Activated CD4-positive, alpha-beta memory T cell treated with anti-CD3 and anti-CD28 coated beads for 36 hours (primary cell): ENCODE results near the gene CFAP251. TPM values are rescaled to one million over a fixed set of nuclear protein-coding genes. Genes with fewer than 3 reads are reported as not detected.
"Not testable (repeated sequence)": the region's sequence is repeated elsewhere in the genome, so short reads cannot be mapped to it uniquely, and the experiment has no call there.

Source experiments
- CTCF ChIA-PET: fragments of 350-600 bp; sonication (Branson Sonifier 250); formaldehyde crosslinking; loops from one replicate; lab custom pipeline; 2021; ENCODE audit warnings: antibody characterized with exemption, inconsistent platforms; lab: Charles Lee
- POLR2A ChIA-PET: fragments of 350-600 bp; sonication (Branson Sonifier 250); formaldehyde crosslinking; loops from one replicate; lab custom pipeline; 2021; ENCODE audit warnings: antibody characterized with exemption; lab: Charles Lee
- DNase-seq: peaks from one replicate; pipeline ENCODE4 v3.0.0-alpha.2; 2020
- H3K27ac Mint-ChIP-seq: one replicate; pipeline ENCODE4 v1.8.0; 2021; ENCODE audit warnings: mixed read lengths
- H3K27me3 Mint-ChIP-seq: one replicate; pipeline ENCODE4 v1.8.0; 2021; ENCODE audit warnings: mixed read lengths
- H3K36me3 Mint-ChIP-seq: one replicate; pipeline ENCODE4 v1.8.0; 2021; ENCODE audit warnings: mixed read lengths
- H3K4me1 Mint-ChIP-seq: one replicate; pipeline ENCODE4 v1.8.0; 2021; ENCODE audit warnings: low read depth, mixed read lengths
- H3K4me3 Mint-ChIP-seq: one replicate; pipeline ENCODE4 v1.8.0; 2021; ENCODE audit warnings: mild to moderate bottlenecking, mixed read lengths
- H3K9me3 Mint-ChIP-seq: one replicate; pipeline ENCODE4 v1.8.0; 2021; ENCODE audit warnings: mixed read lengths
- intact Hi-C: fragments of 100-400 bp; cut with micrococcal nuclease; formaldehyde crosslinking; loops from one replicate; pipeline ENCODE4 v1.15.1; 2023
- total RNA-seq, 2 experiments: library from RNA; stranded (reverse); gene quantifications; one replicate each; pipeline ENCODE4 v1.2.3, GENCODE V29; 2021

The CFAP251 gene
- total RNA-seq, 2 experiments from 2014 or later, result 1.3 to 1.6 TPM

DNA sequence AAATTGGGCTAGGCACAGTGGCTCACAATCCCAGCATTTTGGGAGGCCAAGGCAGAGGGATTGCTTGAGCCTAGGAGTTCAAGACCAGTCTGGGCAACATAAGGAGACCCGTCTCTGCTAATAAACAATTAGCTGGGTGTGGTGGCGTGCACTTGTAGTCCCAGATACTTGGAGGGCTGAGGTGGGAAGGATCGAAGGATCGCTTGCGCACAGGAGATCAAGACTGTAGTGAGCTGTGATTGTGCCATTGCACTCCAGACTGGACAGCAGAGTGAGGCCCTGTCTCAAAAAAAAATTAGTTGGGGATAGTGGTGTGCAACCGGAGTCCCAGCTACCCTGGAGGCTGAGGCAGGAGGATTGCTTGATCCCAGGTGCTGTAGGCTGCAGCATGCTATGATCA lies 64.6 kb downstream of the CFAP251 start:
- H3K27me3 Mint-ChIP-seq, result no peaks in the 10 kb centered on the region
- no peaks in the 10 kb centered on the region for H3K36me3 Mint-ChIP-seq
- no peak overlapping the region for H3K27ac Mint-ChIP-seq
- no peak overlapping the region for H3K4me3 Mint-ChIP-seq
- ChIA-PET POLR2A (no interaction called here), CTCF (no interaction called here)
- intact Hi-C loops, result no loop called here
- H3K9me3 Mint-ChIP-seq, result no peaks in the 10 kb centered on the region
- peaks cover 7% of the 10 kb centered on the region for H3K4me1 Mint-ChIP-seq
- no peak for DNase-seq

DNA sequence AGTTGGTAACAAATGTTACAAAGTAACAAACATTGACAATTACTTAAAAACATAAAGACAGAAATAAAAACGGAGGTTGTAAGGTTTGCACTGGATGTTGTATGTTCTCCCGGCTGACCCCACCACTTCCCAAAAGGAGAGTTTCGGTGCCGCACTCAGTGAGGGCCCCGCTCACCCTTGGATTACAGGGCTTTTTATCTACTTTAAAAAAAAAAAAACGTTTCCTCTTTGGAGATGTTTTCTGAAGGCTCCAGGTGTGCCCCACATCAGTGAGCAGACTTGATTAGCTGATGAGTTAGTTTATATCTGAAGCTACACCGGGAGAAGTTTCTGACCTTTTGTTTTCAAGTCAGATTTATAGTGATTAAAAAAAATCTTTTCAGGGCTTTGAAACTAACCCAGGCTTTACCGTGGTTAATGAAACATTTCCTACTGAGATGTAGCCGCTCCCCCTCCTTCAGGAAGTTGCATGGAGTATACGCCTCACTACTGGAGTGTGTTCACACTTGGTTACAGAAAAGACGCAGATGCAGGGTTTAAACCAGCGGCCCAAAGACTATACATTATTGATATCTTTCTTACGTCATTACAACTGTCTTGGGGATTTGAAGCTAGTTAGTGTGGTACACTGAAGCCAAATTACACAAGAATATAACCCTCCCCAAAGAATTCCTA lies 65.3 kb downstream of the CFAP251 start:
- ChIA-PET POLR2A (no interaction called here), CTCF (interaction anchor here (0.7 to 1.0 kb wide), 2 partner anchors 31 to 140 kb away, joined by 3 read pairs; no protein-coding TSS in a partner anchor)
- no peak overlapping the region for H3K4me3 Mint-ChIP-seq
- peaks cover 7% of the 10 kb centered on the region for H3K4me1 Mint-ChIP-seq
- H3K27ac Mint-ChIP-seq, result no peak overlapping the region
- no peaks in the 10 kb centered on the region for H3K36me3 Mint-ChIP-seq
- no peaks in the 10 kb centered on the region for H3K9me3 Mint-ChIP-seq
- intact Hi-C loops, result no loop called here
- DNase-seq, result no peak
- no peaks in the 10 kb centered on the region for H3K27me3 Mint-ChIP-seq

DNA sequence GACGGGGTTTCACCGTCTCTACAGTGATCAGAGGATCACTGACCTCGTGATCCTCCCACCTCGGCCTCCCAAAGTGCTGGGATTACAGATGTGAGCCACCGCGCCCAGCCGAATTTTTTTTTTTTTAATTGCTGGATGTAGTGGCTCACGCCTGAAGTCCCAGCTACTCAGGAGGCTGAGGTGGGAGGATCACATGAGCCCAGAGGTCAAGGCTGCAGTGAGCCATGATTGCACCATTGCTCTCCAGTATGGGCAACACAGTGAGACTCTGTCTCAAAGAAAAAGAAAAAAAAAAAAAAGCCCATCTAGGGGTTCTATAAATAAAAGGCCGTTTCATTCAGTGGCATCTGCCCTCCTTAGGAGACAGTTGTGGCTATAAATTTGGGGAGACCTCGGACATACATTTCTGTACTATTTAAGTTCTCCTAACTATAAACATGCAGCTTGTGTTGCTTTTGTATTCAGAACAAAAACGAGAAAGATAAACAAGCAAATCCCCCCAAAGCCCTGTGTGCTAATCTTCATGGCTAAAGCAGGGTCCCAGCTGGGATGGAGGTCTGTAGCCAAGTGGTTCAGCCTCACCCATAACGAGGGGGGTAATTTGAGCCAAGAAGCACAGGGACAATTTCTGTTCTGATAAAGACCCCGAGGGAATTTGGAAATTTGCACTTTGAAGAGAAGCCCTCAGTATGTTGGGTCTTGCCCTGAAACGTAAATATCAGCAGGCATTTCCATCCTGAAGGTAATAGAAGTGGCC lies 68.3 kb downstream of the CFAP251 start:
- H3K4me1 Mint-ChIP-seq, result peaks cover 19% of the 10 kb centered on the region
- H3K27ac Mint-ChIP-seq, result no peak overlapping the region
- CTCF ChIA-PET, result interaction anchor here (0.7 kb wide), 1 partner anchor 176 kb away, joined by 3 read pairs; no protein-coding TSS in a partner anchor

DNA sequence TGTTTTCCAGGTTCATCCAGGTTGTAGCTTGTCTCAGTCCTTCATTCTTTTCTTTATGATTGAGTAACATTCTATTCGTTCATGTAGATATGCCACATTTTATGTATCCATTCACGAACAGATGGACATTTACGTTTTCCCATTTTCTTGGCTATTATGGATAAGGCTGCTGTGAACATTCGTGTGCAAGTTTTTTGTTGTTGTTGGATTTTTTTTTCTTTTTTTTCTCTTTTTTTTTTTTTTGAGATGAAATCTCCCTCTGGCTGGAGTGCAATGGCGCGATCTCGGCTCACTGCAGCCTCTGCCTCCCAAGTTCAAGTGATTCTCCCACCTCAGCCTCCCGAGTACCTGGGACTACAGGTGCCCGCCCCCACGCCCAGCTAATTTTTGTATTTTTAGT lies 70.1 kb downstream of the CFAP251 start:
- H3K9me3 Mint-ChIP-seq, CTCF ChIA-PET, intact Hi-C loops, H3K4me3 Mint-ChIP-seq, H3K27me3 Mint-ChIP-seq, H3K27ac Mint-ChIP-seq, POLR2A ChIA-PET, H3K36me3 Mint-ChIP-seq, DNase-seq: not testable (repeated sequence)
- peaks cover 25% of the 10 kb centered on the region for H3K4me1 Mint-ChIP-seq

More for the DNA sequence above, 68.3 kb downstream of the CFAP251 start:
- H3K27me3 Mint-ChIP-seq, result no peaks in the 10 kb centered on the region
- H3K36me3 Mint-ChIP-seq, result no peaks in the 10 kb centered on the region
- no peaks in the 10 kb centered on the region for H3K9me3 Mint-ChIP-seq
- intact Hi-C loops, result no loop called here
- POLR2A ChIA-PET, result no interaction called here
- no peak for DNase-seq
- no peak overlapping the region for H3K4me3 Mint-ChIP-seq

DNA sequence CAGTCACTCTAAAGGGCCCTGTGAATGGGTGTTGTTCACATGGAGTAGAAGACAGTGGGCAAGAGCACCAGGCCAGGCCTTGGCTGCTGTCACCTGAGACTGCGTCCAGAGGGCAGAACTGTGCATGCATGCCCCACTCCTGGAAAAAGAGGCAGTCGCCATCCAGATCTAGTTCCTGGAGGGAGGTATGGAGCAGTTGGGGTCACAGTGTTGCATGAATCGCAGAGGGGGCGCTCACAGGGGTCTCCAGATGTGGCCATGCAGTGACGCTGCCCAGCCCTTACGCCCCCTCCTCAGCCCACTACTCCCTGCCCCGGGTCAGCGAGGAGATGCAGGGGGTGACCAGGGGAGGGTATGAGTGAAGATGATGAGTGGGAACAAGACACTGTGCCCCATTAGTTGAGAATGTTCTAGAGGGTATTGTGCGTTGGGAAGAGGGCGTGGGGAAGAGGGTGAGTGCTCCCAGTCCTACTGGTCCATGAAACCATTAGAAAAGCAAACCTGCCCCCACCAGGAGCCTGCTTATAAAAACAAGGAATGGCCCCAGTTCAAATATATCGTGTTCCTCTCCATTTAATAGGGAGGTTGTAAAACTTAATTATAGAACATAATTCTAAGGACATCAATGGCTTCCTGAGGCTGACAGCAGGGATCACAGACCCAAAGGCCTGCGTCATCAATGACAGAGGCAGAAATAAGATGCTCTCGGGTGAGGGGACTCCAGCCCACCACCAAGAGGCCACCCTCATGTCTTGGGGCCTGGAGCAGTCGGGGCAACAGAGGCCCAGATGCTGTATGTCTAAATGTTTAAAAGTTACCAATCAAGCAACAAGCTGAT lies 71.1 kb downstream of the CFAP251 start:
- no peak for DNase-seq
- Mint-ChIP-seq H3K36me3 (no peaks in the 10 kb centered on the region), H3K9me3 (no peaks in the 10 kb centered on the region), H3K27me3 (no peaks in the 10 kb centered on the region), H3K27ac (no peak overlapping the region), H3K4me1 (peaks cover 20% of the 10 kb centered on the region), H3K4me3 (no peak overlapping the region)
- ChIA-PET POLR2A (no interaction called here), CTCF (no interaction called here)
- intact Hi-C loops, result loop anchor here (2.0 to 5.0 kb wide), 2 partner anchors 77 to 197 kb away; partner anchors contain the start of gene RHOF

DNA sequence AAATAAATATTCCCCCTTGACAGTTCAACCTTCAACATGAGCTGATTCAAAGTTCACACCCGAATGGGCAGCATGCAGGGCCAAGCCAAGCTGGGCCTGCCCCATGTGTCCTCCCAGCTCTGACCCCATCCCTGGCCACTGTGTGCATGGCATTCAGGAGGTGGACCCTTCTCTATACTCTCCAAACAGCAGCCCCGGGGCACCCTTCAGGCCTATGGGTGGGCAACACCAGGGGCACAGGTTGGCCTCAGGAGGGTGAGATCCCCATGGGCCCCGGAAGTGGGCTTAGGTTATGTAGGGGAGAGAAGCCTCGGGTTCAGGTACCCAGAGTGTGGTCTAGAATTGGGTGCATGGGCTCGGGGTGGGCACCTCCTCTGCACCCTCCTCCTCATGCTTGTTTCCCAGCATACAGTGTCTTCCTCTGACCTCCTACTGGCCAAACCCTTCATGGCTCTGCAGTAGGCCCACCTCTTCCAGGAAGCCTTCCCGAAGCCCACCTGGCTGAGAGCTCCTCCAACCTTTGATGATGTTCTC lies 71.8 kb downstream of the CFAP251 start:
- no peaks in the 10 kb centered on the region for H3K27me3 Mint-ChIP-seq
- H3K27ac Mint-ChIP-seq, result no peak overlapping the region
- ChIA-PET CTCF (interaction anchor here (1.6 to 2.3 kb wide), 3 partner anchors 72 to 196 kb away, joined by 5 to 9 read pairs (median 9); partner anchors contain the start of gene CFAP251), POLR2A (interaction anchor here (0.7 to 1.5 kb wide), 2 partner anchors 9 to 16 kb away, joined by 3 read pairs; no protein-coding TSS in a partner anchor)
- H3K4me3 Mint-ChIP-seq, result no peak overlapping the region
- H3K9me3 Mint-ChIP-seq, result no peaks in the 10 kb centered on the region
- H3K4me1 Mint-ChIP-seq, result peaks cover 20% of the 10 kb centered on the region
- intact Hi-C loops, result loop anchor here (2.0 to 5.0 kb wide), 2 partner anchors 77 to 198 kb away; partner anchors contain the start of gene RHOF
- no peaks in the 10 kb centered on the region for H3K36me3 Mint-ChIP-seq
- DNase-seq, result no peak

DNA sequence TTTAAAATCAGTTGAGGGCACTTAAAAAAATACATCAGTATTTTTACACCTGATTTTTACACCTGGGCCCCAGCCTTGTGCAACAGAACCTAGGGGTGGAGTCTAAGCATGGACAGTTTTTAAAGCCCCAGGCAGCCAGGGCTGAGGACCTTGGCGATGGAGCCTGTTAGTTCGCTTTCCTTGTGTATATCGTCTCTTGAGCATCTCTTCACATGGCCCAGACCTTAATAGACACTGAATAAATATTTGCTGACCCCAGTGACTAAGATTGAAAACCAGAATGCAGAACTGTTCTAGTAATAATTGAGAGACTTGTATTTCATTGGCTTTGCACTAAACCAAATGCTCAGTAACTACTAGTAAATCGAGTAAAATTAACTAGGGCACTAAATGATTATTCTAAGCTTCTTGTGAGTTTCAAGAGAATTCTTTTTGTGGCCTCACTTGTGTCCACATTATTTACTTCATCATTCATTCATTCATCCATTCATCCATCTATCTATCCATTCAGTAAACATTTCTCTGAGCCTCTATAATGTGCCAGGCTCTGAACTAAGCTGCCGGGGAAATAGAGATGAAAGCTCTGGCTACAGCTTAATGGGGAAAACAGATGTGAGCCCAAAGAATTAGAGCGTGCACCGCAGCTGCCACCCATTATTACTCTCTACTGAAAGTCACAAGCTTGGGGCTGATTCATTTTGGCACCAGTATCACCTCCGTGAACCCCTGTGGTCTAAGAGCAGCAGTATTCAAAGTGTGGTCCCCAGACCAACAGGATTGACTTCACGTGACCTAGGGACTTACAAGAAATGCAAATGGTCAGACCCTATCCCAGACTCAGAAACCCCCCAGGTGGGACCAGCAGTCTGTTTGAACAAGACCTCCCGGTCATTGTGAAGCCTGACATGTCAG lies 72.6 kb downstream of the CFAP251 start:
- POLR2A ChIA-PET, result interaction anchor here (0.7 to 2.0 kb wide), 5 partner anchors 9 to 176 kb away, joined by 3 to 5 read pairs (median 4); no protein-coding TSS in a partner anchor
- H3K9me3 Mint-ChIP-seq, result no peaks in the 10 kb centered on the region
- CTCF ChIA-PET, result interaction anchor here (0.8 to 2.5 kb wide), 7 partner anchors 30 to 197 kb away, joined by 3 to 9 read pairs (median 5); partner anchors contain the start of genes BCL7A, CFAP251 and PSMD9

DNA sequence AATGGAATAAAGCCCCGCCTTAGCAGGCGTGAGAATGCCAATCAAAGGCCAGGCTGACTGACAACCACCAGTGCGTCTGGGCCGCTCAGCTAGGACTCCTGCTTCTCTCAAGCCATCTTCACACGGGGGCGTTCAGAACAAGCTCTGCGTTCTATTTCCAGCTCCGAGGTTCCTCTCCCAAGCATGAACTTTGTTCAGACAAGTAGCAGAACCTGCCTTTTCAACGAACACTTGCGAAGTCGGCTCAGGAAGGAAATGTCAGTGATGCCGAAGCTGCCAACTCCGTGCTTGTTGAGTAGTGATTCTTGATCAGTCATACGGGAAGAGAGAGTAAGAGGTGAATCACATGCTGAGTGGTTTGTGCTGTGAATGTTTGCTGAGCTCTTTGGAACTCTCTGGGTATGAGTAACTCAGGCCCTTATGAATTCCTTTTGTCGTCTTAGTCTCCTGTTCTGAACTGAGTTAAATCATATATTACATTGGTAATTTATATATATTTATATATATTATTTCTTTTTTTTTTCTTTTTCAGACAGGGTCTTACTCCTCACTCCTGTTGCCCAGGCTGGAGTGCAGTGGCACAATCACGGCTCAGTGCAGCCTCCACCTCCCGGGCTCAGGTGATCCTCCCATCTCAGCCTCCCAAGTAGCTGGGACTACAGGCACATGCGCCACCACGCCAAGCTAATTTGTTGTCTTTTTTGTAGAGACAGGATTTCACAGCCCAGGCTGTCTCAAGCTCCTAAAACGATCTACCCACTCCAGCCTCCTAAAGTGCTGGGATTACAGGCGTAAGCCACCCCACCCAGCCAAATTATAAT lies 73.9 kb downstream of the CFAP251 start:
- Mint-ChIP-seq H3K4me1 (peaks cover 20% of the 10 kb centered on the region), H3K4me3 (peak overlapping the region; percentile 38), H3K27ac (peak overlapping the region; percentile 84), H3K27me3 (peaks cover 3% of the 10 kb centered on the region), H3K36me3 (no peaks in the 10 kb centered on the region), H3K9me3 (no peaks in the 10 kb centered on the region)
- peak; percentile 85 for DNase-seq
- POLR2A ChIA-PET, result interaction anchor here (0.5 to 2.0 kb wide), 10 partner anchors 7 to 733 kb away, joined by 3 to 6 read pairs (median 4); partner anchors contain the start of genes BCL7A and CFAP251
- CTCF ChIA-PET, result interaction anchor here (0.8 to 2.5 kb wide), 9 partner anchors 11 to 198 kb away, joined by 3 to 9 read pairs (median 4); partner anchors contain the start of genes BCL7A, CFAP251 and PSMD9
- intact Hi-C loops, result loop anchor here (1.0 to 5.0 kb wide), 5 partner anchors 74 to 200 kb away; partner anchors contain the start of genes CFAP251 and RHOF

More for the DNA sequence above, 72.6 kb downstream of the CFAP251 start:
- no peak overlapping the region for H3K4me3 Mint-ChIP-seq
- intact Hi-C loops, result loop anchor here (2.0 to 5.0 kb wide), 2 partner anchors 78 to 199 kb away; partner anchors contain the start of gene RHOF
- H3K36me3 Mint-ChIP-seq, result no peaks in the 10 kb centered on the region
- H3K27me3 Mint-ChIP-seq, result no peaks in the 10 kb centered on the region
- peaks cover 20% of the 10 kb centered on the region for H3K4me1 Mint-ChIP-seq
- peak overlapping the region; percentile 84 for H3K27ac Mint-ChIP-seq
- peak; percentile 78 for DNase-seq

DNA sequence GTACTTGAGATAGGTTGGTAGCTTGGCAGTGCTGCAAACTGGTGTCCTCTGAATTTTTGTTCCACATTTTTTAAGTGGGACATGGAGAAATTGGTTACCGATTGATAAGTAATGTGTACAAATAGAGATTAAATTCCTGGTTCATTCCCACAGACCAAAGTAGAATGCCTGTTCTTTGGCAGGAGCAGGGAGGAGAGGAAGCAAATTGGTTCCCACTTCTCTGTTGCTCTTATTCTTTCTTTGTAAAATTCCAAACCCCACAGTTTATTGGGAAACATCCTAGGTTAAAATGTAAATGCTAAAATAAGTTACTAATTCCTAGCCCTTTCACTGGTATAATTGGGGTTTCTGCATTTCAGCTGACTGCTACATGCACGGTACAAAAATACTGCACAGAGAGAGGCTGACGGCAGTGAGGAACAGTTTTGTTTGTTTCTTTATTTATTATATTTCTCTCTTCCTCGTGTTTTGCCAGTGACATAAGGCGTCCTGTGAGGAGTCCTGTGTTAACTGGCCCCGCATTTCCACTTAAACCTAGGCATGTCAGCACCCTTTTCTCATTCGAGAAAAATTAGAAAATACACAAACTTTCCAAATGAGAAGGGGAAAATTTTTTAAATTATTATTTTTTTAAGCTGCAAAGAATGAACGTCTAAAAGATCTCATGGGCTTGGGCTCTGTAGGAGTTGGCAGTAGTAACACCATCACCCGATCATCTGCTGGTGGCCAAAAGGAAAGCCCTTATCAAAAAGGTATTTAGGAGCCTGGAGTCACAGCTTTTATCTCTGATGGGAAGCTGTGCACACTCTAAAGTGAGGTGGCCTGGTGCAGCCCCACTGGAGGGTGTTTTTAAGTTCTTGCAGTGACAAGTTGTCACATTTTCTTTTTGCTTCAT lies 77.9 kb downstream of the CFAP251 start:
- DNase-seq, result no peak
- peaks cover 11% of the 10 kb centered on the region for H3K4me1 Mint-ChIP-seq
- H3K9me3 Mint-ChIP-seq, result peaks cover 3% of the 10 kb centered on the region
- CTCF ChIA-PET, result interaction anchor here (1.2 kb wide), 1 partner anchor 78 kb away, joined by 3 read pairs; the partner anchor contains the start of gene CFAP251
- POLR2A ChIA-PET, result no interaction called here
- no peak overlapping the region for H3K4me3 Mint-ChIP-seq
- H3K36me3 Mint-ChIP-seq, result no peaks in the 10 kb centered on the region
- intact Hi-C loops, result no loop called here
- H3K27me3 Mint-ChIP-seq, result peaks cover 3% of the 10 kb centered on the region
- H3K27ac Mint-ChIP-seq, result no peak overlapping the region
